GM12878 (cell line): Measurements from ENCODE around the gene NDUFB2. TPM values are rescaled to one million over a fixed set of nuclear protein-coding genes. Genes with fewer than 3 reads are reported as not detected.
"Not testable (repeated sequence)": the region's sequence is repeated elsewhere in the genome, so short reads cannot be mapped to it uniquely, and the experiment has no call there.

Experiments
- ATAC-seq: fragments of 200-7000 bp; cut with Tn5 transposase; 3 replicates; pipeline ENCODE4 v1.9.1; 2020; ENCODE audit warnings: mild to moderate bottlenecking, moderate library complexity
- BruUV-seq: library from RNA; stranded (reverse); fragments of 400-500 nt; replicated peaks from 2 replicates; lab custom pipeline; 2021; lab: Mats Ljungman, UMichigan
- CTCF ChIA-PET: fragments of 300-600 bp; sonication (Branson Sonifier 250); formaldehyde crosslinking; extraction: SDS; loops from one replicate; lab custom pipeline; 2021; ENCODE audit warnings: inconsistent platforms; lab: Yijun Ruan, JAX
- POLR2A ChIA-PET: fragments of 350-600 bp; formaldehyde crosslinking; extraction: SDS; loops from one replicate; lab custom pipeline; 2021; ENCODE audit warnings: inconsistent platforms; lab: Charles Lee
- RAD21 ChIA-PET: fragments of 300-600 bp; sonication (Branson Sonifier 250); formaldehyde crosslinking; loops from one replicate; lab custom pipeline; 2023; ENCODE audit warnings: antibody characterized with exemption; ENCODE audit not compliant: unreplicated experiment; lab: Charles Lee
- SMC1A ChIA-PET: fragments of 300-600 bp; sonication (Branson Sonifier 250); formaldehyde crosslinking; loops from one replicate; lab custom pipeline; 2023; ENCODE audit not compliant: unreplicated experiment, uncharacterized antibody; lab: Charles Lee
- DNase-seq: peaks from one replicate; pipeline ENCODE4 v3.0.0-alpha.2; 2011; ENCODE audit warnings: low read depth, low spot score
- FAIRE-seq: peaks from 3 replicates; lab custom pipeline; 2011; peaks lifted over from hg19 to GRCh38; lab: Jason Lieb, UNC
- H2AFZ ChIP-seq: 2 replicates; pipeline ENCODE4 v1.6.0; 2011; ENCODE audit warnings: low read depth, low read length, control low read depth; ENCODE audit not compliant: control insufficient read depth
- H3K27ac ChIP-seq: 2 replicates; pipeline ENCODE4 v1.5.1; 2011; ENCODE audit warnings: control low read depth; ENCODE audit not compliant: control insufficient read depth, insufficient read depth
- H3K27me3 ChIP-seq, 2 experiments: replicated peaks in 1 of 2; 2 replicates each; pipeline versions ENCODE4 v1.6.0 to v1.6.1; 2011; ENCODE audit warnings: low read length in 1 of 2; ENCODE audit not compliant: control insufficient read depth in 2 of 2, insufficient read depth in 2 of 2
- H3K36me3 ChIP-seq, 2 experiments: 2 replicates each; pipeline ENCODE4 v1.5.1; 2011; ENCODE audit warnings: low read length in 1 of 2; ENCODE audit not compliant: control insufficient read depth in 2 of 2, insufficient read depth in 2 of 2
- H3K4me1 ChIP-seq: 2 replicates; pipeline ENCODE4 v1.6.1; 2011; ENCODE audit warnings: mild to moderate bottlenecking, low read length, moderate library complexity, mixed read lengths; ENCODE audit not compliant: control insufficient read depth, insufficient read depth
- H3K4me2 ChIP-seq: 2 replicates; pipeline ENCODE4 v1.6.0; 2011; ENCODE audit warnings: control low read depth; ENCODE audit not compliant: control insufficient read depth, insufficient read depth
- H3K4me3 ChIP-seq: fragments of 200-600 bp; sonication (generic); 2 replicates; pipeline ENCODE4 v1.5.1; 2016
- H3K79me2 ChIP-seq: 2 replicates; pipeline ENCODE4 v1.6.0; 2011; ENCODE audit warnings: low read length; ENCODE audit not compliant: control insufficient read depth, insufficient read depth
- H3K9ac ChIP-seq: 2 replicates; pipeline ENCODE4 v1.8.0; 2011; ENCODE audit warnings: low read length, control low read depth, mixed read lengths; ENCODE audit not compliant: control insufficient read depth, insufficient read depth
- H3K9me3 ChIP-seq: replicated peaks from 3 replicates; pipeline ENCODE4 v1.5.1; 2011; ENCODE audit warnings: mild to moderate bottlenecking, low read length; ENCODE audit not compliant: control insufficient read depth, insufficient read depth
- H4K20me1 ChIP-seq: 2 replicates; pipeline ENCODE4 v1.6.0; 2011; ENCODE audit not compliant: control insufficient read depth, insufficient read depth
- ATF7 ChIP-seq: fragments of 450-650 bp; IDR thresholded peaks from 2 replicates; pipeline ENCODE4 v1.6.1; 2016; ENCODE audit warnings: low read depth, mild to moderate bottlenecking
- CBX3 ChIP-seq: fragments of 200-600 bp; sonication (generic); IDR thresholded peaks from 2 replicates; pipeline ENCODE4 v1.6.1; 2016; ENCODE audit warnings: low read depth, borderline replicate concordance
- E2F4 ChIP-seq: IDR thresholded peaks from 2 replicates; pipeline ENCODE4 v1.6.1; 2012; ENCODE audit warnings: low read depth, low read length, improper control_type of control experiment
- FOXK2 ChIP-seq: fragments of 450-650 bp; IDR thresholded peaks from 2 replicates; pipeline ENCODE4 v1.6.1; 2017; ENCODE audit warnings: mild to moderate bottlenecking, moderate library complexity
- KAT2A ChIP-seq: conservative IDR thresholded peaks from 2 replicates; pipeline ENCODE4 v1.6.1; 2011; ENCODE audit warnings: low read depth, low read length; ENCODE audit not compliant: control insufficient read depth
- MEF2A ChIP-seq: IDR thresholded peaks from 2 replicates; pipeline ENCODE4 v1.6.1; 2011; ENCODE audit warnings: low read depth, mild to moderate bottlenecking, low read length, moderate library complexity; ENCODE audit not compliant: insufficient read depth
- MEF2B ChIP-seq: fragments of 450-650 bp; IDR thresholded peaks from 2 replicates; pipeline ENCODE4 v1.6.1; 2018; ENCODE audit warnings: mild to moderate bottlenecking, moderate library complexity; ENCODE audit not compliant: partially characterized antibody, poor library complexity, severe bottlenecking
- RELA ChIP-seq: fragments of 450-650 bp; IDR thresholded peaks from 2 replicates; pipeline ENCODE4 v1.8.0; 2014; ENCODE audit warnings: borderline replicate concordance; ENCODE audit not compliant: partially characterized antibody
- SREBF2 ChIP-seq: IDR thresholded peaks from 2 replicates; pipeline ENCODE4 v1.6.1; 2012; ENCODE audit warnings: mild to moderate bottlenecking, low read length
- TAF1 ChIP-seq: IDR thresholded peaks from 2 replicates; pipeline ENCODE4 v1.6.1; 2011; ENCODE audit warnings: mild to moderate bottlenecking, low read depth, low read length, borderline replicate concordance
- WGBS: methylation state at CpG from one replicate; pipeline ENCODE4 v1.1.6; 2016; ENCODE audit warnings: low lambda C conversion rate; ENCODE audit not compliant: insufficient replicate concordance, insufficient coverage; ENCODE audit errors: missing lambda C conversion rate; 5-methylcytosine and 5-hydroxymethylcytosine counted together
- in situ Hi-C: fragments of 300-500 bp; cut with MboI; formaldehyde crosslinking; loops from 9 replicates; pipeline ENCODE4 v1.14.3; 2018; ENCODE audit warnings: mixed read lengths
- intact Hi-C: fragments of 100-400 bp; cut with micrococcal nuclease; formaldehyde crosslinking; loops from one replicate; pipeline ENCODE4 v1.14.2; 2022; ENCODE audit not compliant: unreplicated experiment
- polyA plus RNA-seq, 11 experiments: library from polyadenylated mRNA; depleted of rRNA in 4 of 11; unstranded in 6 of 11; stranded (reverse) in 5 of 11; fragments of >200 nt; fragmentation: Nextera tagmentation in 4 of 11; fragmentation: Illumina TruSeq in 1 of 11; extraction: Ambion mirVana in 4 of 11; extraction: Trizol in 1 of 11; gene quantifications; 1 replicate in 1 of 11; 2 replicates in 10 of 11; pipeline versions ENCODE4 v1.2.1 to v1.2.3, GENCODE V29; 2011 to 2016; ENCODE audit warnings: inconsistent platforms in 2 of 11, missing spikeins in 2 of 11, low read depth in 1 of 11
- total RNA-seq, 4 experiments: library from RNA; depleted of rRNA in 3 of 4; stranded (reverse); fragments of >200 nt in 3 of 4; fragmentation: Illumina TruSeq in 1 of 4; extraction: Trizol in 1 of 4; gene quantifications; 2 replicates each; pipeline versions ENCODE4 v1.2.1 to v1.2.3, GENCODE V29; 2013 to 2021
- TF ChIP-seq, protein P1 (sequence below): IDR thresholded peaks from 2 replicates; pipeline ENCODE4 v1.6.1; 2011; ENCODE audit warnings: borderline replicate concordance, low read depth, mild to moderate bottlenecking, moderate library complexity, mixed read lengths, low read length; ENCODE audit not compliant: insufficient read depth; ENCODE audit errors: extremely low read length
- TF ChIP-seq, protein P2 (sequence below): IDR thresholded peaks from 2 replicates; pipeline ENCODE4 v1.6.1; 2012; ENCODE audit warnings: mild to moderate bottlenecking, low read depth, low read length

Gene NDUFB2
- total and polyA plus RNA-seq, 10 of the 15 experiments (the other 5 are each of a cell fraction or from before 2014, with no cell fraction given), result 109 to 1,236 (median 323) TPM

GRCh38 chr7:140693849-140694248, 2.7 kb upstream of the NDUFB2 start:
- H3K4me3 ChIP-seq, H3K36me3 ChIP-seq, H2AFZ ChIP-seq, ATAC-seq, DNase-seq, H3K27ac ChIP-seq, BruUV-seq, in situ Hi-C loops, FAIRE-seq, POLR2A ChIA-PET, CTCF ChIA-PET, RAD21 ChIA-PET, H4K20me1 ChIP-seq, H3K4me2 ChIP-seq, H3K9ac ChIP-seq, H3K27me3 ChIP-seq, intact Hi-C loops, H3K9me3 ChIP-seq: not testable (repeated sequence)
- 97% methylated on average over 10 of the region's 10 CpGs for WGBS
- Histone ChIP-seq H3K4me1 (peaks cover 11% of the 10 kb centered on the region), H3K79me2 (peaks cover 22% of the 10 kb centered on the region)
- SMC1A ChIA-PET, result interaction anchor here (2.4 kb wide), 1 partner anchor 17 kb away, joined by 9 read pairs; no protein-coding TSS in a partner anchor

DNA sequence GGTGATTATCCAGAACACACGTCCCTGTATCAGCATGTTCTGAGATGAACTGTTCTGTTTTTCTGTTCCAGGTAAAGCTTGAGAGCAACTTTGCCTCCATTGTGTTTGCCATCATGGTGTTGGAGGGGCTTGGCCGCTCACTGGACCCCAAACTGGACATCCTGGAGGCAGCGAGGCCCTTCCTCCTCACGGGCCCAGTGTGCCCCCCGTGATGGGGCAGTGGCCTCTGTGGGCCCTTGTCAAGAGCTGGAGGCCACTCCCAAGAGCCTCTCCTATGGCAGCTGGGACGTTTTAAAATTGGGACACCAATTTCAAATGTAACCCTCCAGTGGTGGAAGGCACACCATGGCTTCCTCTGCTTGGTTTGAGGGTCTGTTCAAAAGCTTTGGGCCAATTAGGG, 1.9 kb upstream of the NDUFB2 start:
- CTCF ChIA-PET, result no interaction called here
- intact Hi-C loops, result no loop called here

More for the DNA sequence above, 1.9 kb upstream of the NDUFB2 start:
- H3K9me3 ChIP-seq, result no peaks in the 10 kb centered on the region
- ATAC-seq (no peak), FAIRE-seq (no peak), DNase-seq (no peak)
- H4K20me1 ChIP-seq, result no peaks in the 10 kb centered on the region
- H3K27me3 ChIP-seq, result no peaks in the 10 kb centered on the region
- 63% methylated on average over 6 of the region's 6 CpGs for WGBS
- BruUV-seq, result no TSS peak
- no peak overlapping the region for H3K4me3 ChIP-seq
- peaks cover 11% of the 10 kb centered on the region for H3K4me1 ChIP-seq
- SMC1A ChIA-PET, result no interaction called here
- no peak overlapping the region for H3K4me2 ChIP-seq
- H3K27ac ChIP-seq, result no peak overlapping the region
- TF ChIP-seq RELA (no peak), TAF1 (no peak), ATF7 (no peak), MEF2B (no peak), KAT2A (no peak), SREBF2 (no peak), CBX3 (no peak), E2F4 (no peak), MEF2A (no peak), FOXK2 (no peak)
- TF ChIP-seq, protein P1, sequence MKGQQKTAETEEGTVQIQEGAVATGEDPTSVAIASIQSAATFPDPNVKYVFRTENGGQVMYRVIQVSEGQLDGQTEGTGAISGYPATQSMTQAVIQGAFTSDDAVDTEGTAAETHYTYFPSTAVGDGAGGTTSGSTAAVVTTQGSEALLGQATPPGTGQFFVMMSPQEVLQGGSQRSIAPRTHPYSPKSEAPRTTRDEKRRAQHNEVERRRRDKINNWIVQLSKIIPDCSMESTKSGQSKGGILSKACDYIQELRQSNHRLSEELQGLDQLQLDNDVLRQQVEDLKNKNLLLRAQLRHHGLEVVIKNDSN, result no peak
- TF ChIP-seq, protein P2, sequence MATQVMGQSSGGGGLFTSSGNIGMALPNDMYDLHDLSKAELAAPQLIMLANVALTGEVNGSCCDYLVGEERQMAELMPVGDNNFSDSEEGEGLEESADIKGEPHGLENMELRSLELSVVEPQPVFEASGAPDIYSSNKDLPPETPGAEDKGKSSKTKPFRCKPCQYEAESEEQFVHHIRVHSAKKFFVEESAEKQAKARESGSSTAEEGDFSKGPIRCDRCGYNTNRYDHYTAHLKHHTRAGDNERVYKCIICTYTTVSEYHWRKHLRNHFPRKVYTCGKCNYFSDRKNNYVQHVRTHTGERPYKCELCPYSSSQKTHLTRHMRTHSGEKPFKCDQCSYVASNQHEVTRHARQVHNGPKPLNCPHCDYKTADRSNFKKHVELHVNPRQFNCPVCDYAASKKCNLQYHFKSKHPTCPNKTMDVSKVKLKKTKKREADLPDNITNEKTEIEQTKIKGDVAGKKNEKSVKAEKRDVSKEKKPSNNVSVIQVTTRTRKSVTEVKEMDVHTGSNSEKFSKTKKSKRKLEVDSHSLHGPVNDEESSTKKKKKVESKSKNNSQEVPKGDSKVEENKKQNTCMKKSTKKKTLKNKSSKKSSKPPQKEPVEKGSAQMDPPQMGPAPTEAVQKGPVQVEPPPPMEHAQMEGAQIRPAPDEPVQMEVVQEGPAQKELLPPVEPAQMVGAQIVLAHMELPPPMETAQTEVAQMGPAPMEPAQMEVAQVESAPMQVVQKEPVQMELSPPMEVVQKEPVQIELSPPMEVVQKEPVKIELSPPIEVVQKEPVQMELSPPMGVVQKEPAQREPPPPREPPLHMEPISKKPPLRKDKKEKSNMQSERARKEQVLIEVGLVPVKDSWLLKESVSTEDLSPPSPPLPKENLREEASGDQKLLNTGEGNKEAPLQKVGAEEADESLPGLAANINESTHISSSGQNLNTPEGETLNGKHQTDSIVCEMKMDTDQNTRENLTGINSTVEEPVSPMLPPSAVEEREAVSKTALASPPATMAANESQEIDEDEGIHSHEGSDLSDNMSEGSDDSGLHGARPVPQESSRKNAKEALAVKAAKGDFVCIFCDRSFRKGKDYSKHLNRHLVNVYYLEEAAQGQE, result no peak
- in situ Hi-C loops, result no loop called here
- POLR2A ChIA-PET, result no interaction called here
- H2AFZ ChIP-seq, result no peak overlapping the region
- peaks cover 28% of the 10 kb centered on the region for H3K79me2 ChIP-seq
- RAD21 ChIA-PET, result no interaction called here
- no peak overlapping the region for H3K9ac ChIP-seq
- H3K36me3 ChIP-seq, result peaks cover 2 to 3% of the 10 kb centered on the region in 2 experiments; a peak in 2 of 4 replicates
